Panc1 (cell line): ENCODE data around the gene TTLL5.

ENCODE experiments used
- POLR2AphosphoS5 ChIP-seq: IDR thresholded peaks from 2 replicates; pipeline ENCODE4 v1.6.1; 2012; ENCODE audit warnings: mild to moderate bottlenecking, low read depth, low read length, moderate library complexity
- SIN3A ChIP-seq: IDR thresholded peaks from 2 replicates; pipeline ENCODE4 v1.6.1; 2012; ENCODE audit warnings: low read depth, mild to moderate bottlenecking, low read length, moderate library complexity, borderline replicate concordance; ENCODE audit not compliant: insufficient read depth
- TCF7L2 ChIP-seq: IDR thresholded peaks from 2 replicates; pipeline ENCODE4 v1.6.1; 2011; ENCODE audit warnings: mild to moderate bottlenecking, low read depth, low read length, inconsistent platforms
- TF ChIP-seq, protein P1 (sequence below): fragments of 450-650 bp; IDR thresholded peaks from 2 replicates; pipeline ENCODE4 v1.5.1; 2017; ENCODE audit warnings: mild to moderate bottlenecking
- TF ChIP-seq, protein P2 (sequence below), 2 experiments: IDR thresholded peaks; 2 replicates each; pipeline ENCODE4 v1.6.1; 2011 to 2012; ENCODE audit warnings: low read depth in 2 of 2, control low read depth in 1 of 2, low read length in 1 of 2, mild to moderate bottlenecking in 1 of 2, moderate library complexity in 1 of 2; ENCODE audit not compliant: insufficient read depth in 1 of 2

DNA sequence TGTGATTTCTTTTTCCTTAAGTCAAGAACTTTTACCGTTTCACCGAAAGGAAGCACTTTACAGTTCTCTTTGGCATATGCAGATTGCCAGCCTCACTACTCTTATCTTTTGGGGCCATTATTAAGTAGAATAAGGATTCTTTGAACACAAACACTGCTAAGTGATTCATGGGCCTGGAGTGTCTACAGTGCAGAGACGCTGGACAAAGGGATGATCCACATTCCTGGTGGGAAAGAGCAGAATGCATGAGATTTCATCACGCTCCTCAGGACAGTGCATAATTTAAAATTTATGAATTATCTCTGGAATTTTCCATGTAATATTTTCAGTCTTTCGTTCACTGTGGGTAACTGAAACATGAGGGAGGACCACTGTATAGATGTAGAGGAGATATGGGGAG lies 90.2 kb downstream of the TTLL5 start:
- TF ChIP-seq, protein P1, sequence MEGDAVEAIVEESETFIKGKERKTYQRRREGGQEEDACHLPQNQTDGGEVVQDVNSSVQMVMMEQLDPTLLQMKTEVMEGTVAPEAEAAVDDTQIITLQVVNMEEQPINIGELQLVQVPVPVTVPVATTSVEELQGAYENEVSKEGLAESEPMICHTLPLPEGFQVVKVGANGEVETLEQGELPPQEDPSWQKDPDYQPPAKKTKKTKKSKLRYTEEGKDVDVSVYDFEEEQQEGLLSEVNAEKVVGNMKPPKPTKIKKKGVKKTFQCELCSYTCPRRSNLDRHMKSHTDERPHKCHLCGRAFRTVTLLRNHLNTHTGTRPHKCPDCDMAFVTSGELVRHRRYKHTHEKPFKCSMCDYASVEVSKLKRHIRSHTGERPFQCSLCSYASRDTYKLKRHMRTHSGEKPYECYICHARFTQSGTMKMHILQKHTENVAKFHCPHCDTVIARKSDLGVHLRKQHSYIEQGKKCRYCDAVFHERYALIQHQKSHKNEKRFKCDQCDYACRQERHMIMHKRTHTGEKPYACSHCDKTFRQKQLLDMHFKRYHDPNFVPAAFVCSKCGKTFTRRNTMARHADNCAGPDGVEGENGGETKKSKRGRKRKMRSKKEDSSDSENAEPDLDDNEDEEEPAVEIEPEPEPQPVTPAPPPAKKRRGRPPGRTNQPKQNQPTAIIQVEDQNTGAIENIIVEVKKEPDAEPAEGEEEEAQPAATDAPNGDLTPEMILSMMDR: no peak
- no peak for TF ChIP-seq SIN3A
- TF ChIP-seq, protein P2, sequence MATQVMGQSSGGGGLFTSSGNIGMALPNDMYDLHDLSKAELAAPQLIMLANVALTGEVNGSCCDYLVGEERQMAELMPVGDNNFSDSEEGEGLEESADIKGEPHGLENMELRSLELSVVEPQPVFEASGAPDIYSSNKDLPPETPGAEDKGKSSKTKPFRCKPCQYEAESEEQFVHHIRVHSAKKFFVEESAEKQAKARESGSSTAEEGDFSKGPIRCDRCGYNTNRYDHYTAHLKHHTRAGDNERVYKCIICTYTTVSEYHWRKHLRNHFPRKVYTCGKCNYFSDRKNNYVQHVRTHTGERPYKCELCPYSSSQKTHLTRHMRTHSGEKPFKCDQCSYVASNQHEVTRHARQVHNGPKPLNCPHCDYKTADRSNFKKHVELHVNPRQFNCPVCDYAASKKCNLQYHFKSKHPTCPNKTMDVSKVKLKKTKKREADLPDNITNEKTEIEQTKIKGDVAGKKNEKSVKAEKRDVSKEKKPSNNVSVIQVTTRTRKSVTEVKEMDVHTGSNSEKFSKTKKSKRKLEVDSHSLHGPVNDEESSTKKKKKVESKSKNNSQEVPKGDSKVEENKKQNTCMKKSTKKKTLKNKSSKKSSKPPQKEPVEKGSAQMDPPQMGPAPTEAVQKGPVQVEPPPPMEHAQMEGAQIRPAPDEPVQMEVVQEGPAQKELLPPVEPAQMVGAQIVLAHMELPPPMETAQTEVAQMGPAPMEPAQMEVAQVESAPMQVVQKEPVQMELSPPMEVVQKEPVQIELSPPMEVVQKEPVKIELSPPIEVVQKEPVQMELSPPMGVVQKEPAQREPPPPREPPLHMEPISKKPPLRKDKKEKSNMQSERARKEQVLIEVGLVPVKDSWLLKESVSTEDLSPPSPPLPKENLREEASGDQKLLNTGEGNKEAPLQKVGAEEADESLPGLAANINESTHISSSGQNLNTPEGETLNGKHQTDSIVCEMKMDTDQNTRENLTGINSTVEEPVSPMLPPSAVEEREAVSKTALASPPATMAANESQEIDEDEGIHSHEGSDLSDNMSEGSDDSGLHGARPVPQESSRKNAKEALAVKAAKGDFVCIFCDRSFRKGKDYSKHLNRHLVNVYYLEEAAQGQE (IDR thresholded peaks at IDR 0.05; ENCODE audit: insufficient read depth in 1 of 2, low read depth in 2 of 2, low read length in 1 of 2): no peak
- no peak for TF ChIP-seq TCF7L2
- TF ChIP-seq POLR2AphosphoS5: no peak
